SK-N-SH (cell line): Measurements from ENCODE around the gene TMEM187. TPM values are rescaled to one million over a fixed set of nuclear protein-coding genes. Genes with fewer than 3 reads are reported as not detected.

Source experiments
- CTCF ChIA-PET: fragments of 300-600, 350-600 bp; formaldehyde crosslinking; extraction: SDS; loops from one replicate; lab custom pipeline; 2021; lab: Yijun Ruan, JAX
- POLR2A ChIA-PET: fragments of 350-600 bp; sonication (Branson Sonifier 250); formaldehyde crosslinking; extraction: SDS; loops from one replicate; lab custom pipeline; 2020; ENCODE audit warnings: antibody characterized with exemption, inconsistent platforms; lab: Yijun Ruan, JAX
- DNase-seq: peaks from one replicate; pipeline ENCODE4 v3.0.0; 2012
- H2AFZ ChIP-seq: fragments of 200-600 bp; sonication (generic); 2 replicates; pipeline ENCODE4 v1.8.1; 2016; ENCODE audit warnings: antibody characterized with exemption, mild to moderate bottlenecking, low read depth
- H3F3A ChIP-seq: fragments of 200-600 bp; sonication (generic); replicated peaks from 2 replicates; pipeline ENCODE3; 2016; ENCODE audit warnings: antibody characterized with exemption, mild to moderate bottlenecking; ENCODE audit not compliant: insufficient read depth
- H3K27ac ChIP-seq, 2 experiments: fragments of 200-500 bp in 1 of 2; fragments of 200-600 bp in 1 of 2; sonication (Bioruptor generic) in 1 of 2; sonication (generic), shearing (Covaris generic) in 1 of 2; 2 replicates each; pipeline versions ENCODE4 v1.5.1 to v1.6.1; 2014 to 2016; ENCODE audit warnings: low read depth in 2 of 2, inconsistent platforms in 1 of 2, low read length in 1 of 2, mild to moderate bottlenecking in 1 of 2, mixed read lengths in 1 of 2
- H3K27me3 ChIP-seq: fragments of 200-600 bp; sonication (generic), shearing (Covaris generic); 2 replicates; pipeline ENCODE4 v1.6.1; 2016; ENCODE audit warnings: mixed run types; ENCODE audit not compliant: insufficient read depth
- H3K36me3 ChIP-seq, 2 experiments: fragments of 200-500 bp in 1 of 2; fragments of 200-600 bp in 1 of 2; sonication (Bioruptor generic) in 1 of 2; sonication (generic) in 1 of 2; replicated peaks in 1 of 2; 2 replicates each; pipeline versions ENCODE3 to v1.5.1; 2014 to 2016; ENCODE audit warnings: low read length in 1 of 2, mild to moderate bottlenecking in 1 of 2; ENCODE audit not compliant: insufficient read depth in 2 of 2, control insufficient read depth in 1 of 2
- H3K4me1 ChIP-seq, 2 experiments: fragments of 200-500 bp in 1 of 2; fragments of 200-600 bp in 1 of 2; sonication (Bioruptor generic) in 1 of 2; sonication (generic), shearing (Covaris generic) in 1 of 2; 2 replicates each; pipeline versions ENCODE4 v1.5.1 to v1.6.1; 2014 to 2016; ENCODE audit warnings: low read depth in 1 of 2, low read length in 1 of 2, mixed run types in 1 of 2; ENCODE audit not compliant: insufficient read depth in 2 of 2, control insufficient read depth in 1 of 2
- H3K4me2 ChIP-seq: fragments of 200-600 bp; sonication (generic), shearing (Covaris generic); 2 replicates; pipeline ENCODE4 v1.6.1; 2017; ENCODE audit warnings: mixed run types
- H3K4me3 ChIP-seq, 2 experiments: fragments of 200-500 bp in 1 of 2; fragments of 200-600 bp in 1 of 2; sonication (Bioruptor generic) in 1 of 2; sonication (generic), shearing (Covaris generic) in 1 of 2; 2 replicates each; pipeline versions ENCODE4 v1.5.1 to v1.8.1; 2014 to 2016; ENCODE audit warnings: low read depth in 2 of 2, inconsistent platforms in 1 of 2, low read length in 1 of 2, mild to moderate bottlenecking in 1 of 2, mixed read lengths in 1 of 2, moderate library complexity in 1 of 2
- H3K79me2 ChIP-seq: fragments of 200-600 bp; sonication (generic); 2 replicates; pipeline ENCODE4 v1.8.1; 2017; ENCODE audit warnings: mild to moderate bottlenecking; ENCODE audit not compliant: insufficient read depth
- H3K9ac ChIP-seq: fragments of 200-600 bp; sonication (generic); 2 replicates; pipeline ENCODE4 v1.6.1; 2017; ENCODE audit warnings: mixed run types
- H3K9me2 ChIP-seq: fragments of 200-600 bp; sonication (generic); 2 replicates; pipeline ENCODE4 v1.6.1; 2017; ENCODE audit warnings: mixed run types
- H3K9me3 ChIP-seq: fragments of 200-600 bp; sonication (generic); 2 replicates; pipeline ENCODE4 v1.6.1; 2017; ENCODE audit warnings: mixed run types, mild to moderate bottlenecking, moderate library complexity
- H4K20me1 ChIP-seq: fragments of 200-600 bp; sonication (generic); 2 replicates; pipeline ENCODE4 v1.6.1; 2017; ENCODE audit warnings: mild to moderate bottlenecking, mixed run types; ENCODE audit not compliant: insufficient read depth
- ELF1 ChIP-seq: IDR thresholded peaks from 2 replicates; pipeline ENCODE4 v1.4.0; 2012
- EP300 ChIP-seq, 2 experiments: IDR thresholded peaks; 2 replicates each; pipeline versions ENCODE4 v1.4.0 to v1.6.1; 2012; ENCODE audit warnings: borderline replicate concordance in 1 of 2, low read depth in 1 of 2, low read length in 1 of 2
- FOSL2 ChIP-seq: IDR thresholded peaks from 2 replicates; pipeline ENCODE4 v1.4.0; 2012; ENCODE audit warnings: low read depth, mild to moderate bottlenecking, moderate library complexity, borderline replicate concordance
- FOXM1 ChIP-seq: IDR thresholded peaks from 2 replicates; pipeline ENCODE4 v1.4.0; 2012; ENCODE audit warnings: low read depth, mild to moderate bottlenecking
- GATA2 ChIP-seq: sonication (generic); formaldehyde crosslinking; IDR thresholded peaks from 2 replicates; pipeline ENCODE4 v1.5.0; 2020; ENCODE audit warnings: mild to moderate bottlenecking, missing genetic modification reagents
- IRF3 ChIP-seq: fragments of 150-350 bp; IDR thresholded peaks from 2 replicates; pipeline ENCODE4 v1.6.1; 2016; ENCODE audit warnings: mild to moderate bottlenecking, low read depth, low read length
- JUND ChIP-seq: IDR thresholded peaks from 2 replicates; pipeline ENCODE4 v1.4.0; 2012
- MEF2A ChIP-seq: IDR thresholded peaks from 2 replicates; pipeline ENCODE4 v1.4.0; 2012; ENCODE audit warnings: low read depth, borderline replicate concordance
- MXI1 ChIP-seq: IDR thresholded peaks from 2 replicates; pipeline ENCODE4 v1.6.1; 2012; ENCODE audit warnings: mild to moderate bottlenecking, low read depth, low read length, improper control_type of control experiment
- NFIC ChIP-seq: IDR thresholded peaks from 2 replicates; pipeline ENCODE4 v1.4.0; 2012; ENCODE audit warnings: borderline replicate concordance
- NRF1 ChIP-seq: IDR thresholded peaks from 2 replicates; pipeline ENCODE4 v1.6.1; 2012; ENCODE audit warnings: low read depth, mild to moderate bottlenecking, low read length
- RAD21 ChIP-seq: IDR thresholded peaks from 2 replicates; pipeline ENCODE4 v1.6.1; 2012; ENCODE audit warnings: mild to moderate bottlenecking, low read length
- RCOR1 ChIP-seq: fragments of 150-350 bp; IDR thresholded peaks from 2 replicates; pipeline ENCODE4 v1.6.1; 2017; ENCODE audit warnings: antibody characterized with exemption, low read length
- RFX5 ChIP-seq: IDR thresholded peaks from 2 replicates; pipeline ENCODE4 v1.6.1; 2012; ENCODE audit warnings: mild to moderate bottlenecking, improper control_type of control experiment, low read length
- RXRA ChIP-seq: IDR thresholded peaks from 2 replicates; pipeline ENCODE4 v1.4.0; 2012; ENCODE audit warnings: low read depth, mild to moderate bottlenecking, borderline replicate concordance
- SIN3A ChIP-seq: IDR thresholded peaks from 2 replicates; pipeline ENCODE4 v1.6.1; 2012; ENCODE audit warnings: low read depth, mild to moderate bottlenecking, low read length, moderate library complexity, borderline replicate concordance
- TAF1 ChIP-seq: IDR thresholded peaks from 2 replicates; pipeline ENCODE4 v1.6.1; 2012; ENCODE audit warnings: low read depth, mild to moderate bottlenecking, low read length, moderate library complexity, borderline replicate concordance
- USF2 ChIP-seq: fragments of 150-350 bp; IDR thresholded peaks from 2 replicates; pipeline ENCODE4 v1.6.1; 2017; ENCODE audit warnings: antibody characterized with exemption, low read length, low read depth, borderline replicate concordance
- YY1 ChIP-seq: IDR thresholded peaks from 2 replicates; pipeline ENCODE4 v1.4.0; 2012; ENCODE audit warnings: low read depth, mild to moderate bottlenecking
- WGBS: methylation state at CpG from one replicate; pipeline ENCODE4 v1.1.6; 2017; ENCODE audit warnings: low lambda C conversion rate; 5-methylcytosine and 5-hydroxymethylcytosine counted together
- polyA plus RNA-seq, 3 experiments: library from polyadenylated mRNA; depleted of rRNA; stranded (reverse); fragments of >200 nt; gene quantifications; 2 replicates each; pipeline ENCODE4 v1.2.3, GENCODE V29; 2012

The TMEM187 gene
- polyA plus RNA-seq, 1 of the 3 experiments (the other 2 are of a cell fraction), result 10.9 TPM

GRCh38 chrX:154017766-154018517 lies 45.4 kb downstream of the TMEM187 start:
- peaks cover 4% of the 10 kb centered on the region; the same call in 1 of the 2 replicates for H4K20me1 ChIP-seq
- peaks cover 26% of the 10 kb centered on the region for H3K79me2 ChIP-seq
- DNase-seq, result no peak
- peaks cover 3% of the 10 kb centered on the region; the same call in 1 of the 2 replicates for H3K27me3 ChIP-seq
- H3K9me3 ChIP-seq, result no peaks in the 10 kb centered on the region
- no peak for TF ChIP-seq TAF1
- no peak for TF ChIP-seq RXRA
- TF ChIP-seq RFX5, result no peak
- no peak for TF ChIP-seq USF2
- TF ChIP-seq MEF2A, result no peak
- no peak for TF ChIP-seq MXI1
- no peak for TF ChIP-seq EP300 (IDR thresholded peaks at IDR 0.05; ENCODE audit: borderline replicate concordance in 1 of 2, low read depth in 1 of 2, low read length in 1 of 2)
- no peak for TF ChIP-seq NFIC
- no peak for TF ChIP-seq NRF1
- TF ChIP-seq FOXM1, result no peak
- no peak for TF ChIP-seq JUND
- TF ChIP-seq SIN3A, result no peak
- no peak for TF ChIP-seq RAD21
- no peak for TF ChIP-seq RCOR1
- no peak for TF ChIP-seq GATA2 (CRISPR knock-in tag)
- no peak for TF ChIP-seq ELF1
- no peak for TF ChIP-seq FOSL2
- TF ChIP-seq YY1, result no peak
- no peak for TF ChIP-seq IRF3
- POLR2A ChIA-PET, result interaction anchor here (1.2 to 1.3 kb wide), 2 partner anchors 44 to 47 kb away, joined by 3 read pairs; partner anchors contain the start of gene HCFC1
- H3K4me1 ChIP-seq, result peaks cover 0 to 23% of the 10 kb centered on the region in 2 experiments; a peak in 1 of 4 replicates
- 0 out of 2 replicates have a peak overlapping the region, but pooled peaks have one; percentile 74 for H3K9ac ChIP-seq
- H3F3A ChIP-seq, result peaks cover 7% of the 10 kb centered on the region
- H3K9me2 ChIP-seq, result no peaks in the 10 kb centered on the region
- H3K27ac ChIP-seq, result no peak overlapping the region; a peak in 1 of 4 replicates
- CTCF ChIA-PET, result interaction anchor here (1.0 to 1.3 kb wide), 4 partner anchors 7 to 472 kb away, joined by 3 to 4 read pairs (median 3); no protein-coding TSS in a partner anchor
- H3K36me3 ChIP-seq, result peaks cover 0 to 23% of the 10 kb centered on the region in 2 experiments
- WGBS, result 41% methylated on average over 13 of the region's 26 CpGs
- peak overlapping the region; percentile 84 for H3K4me2 ChIP-seq
- no peak overlapping the region for H2AFZ ChIP-seq
- peak overlapping the region; percentile 52 to 57 for H3K4me3 ChIP-seq
